HepG2 (cell line): Measurements from ENCODE around the gene GPR61. TPM values are rescaled to one million over a fixed set of nuclear protein-coding genes. Genes with fewer than 3 reads are reported as not detected.

Experiments
- CREB1 ChIP-seq, 2 experiments: fragments of 450-650 bp in 1 of 2; IDR thresholded peaks; 2 replicates each; pipeline ENCODE4 v1.6.1; 2016 to 2017; ENCODE audit warnings: control low read depth in 1 of 2, mild to moderate bottlenecking in 1 of 2, missing compliant biosample characterization in 1 of 2, missing genetic modification characterization in 1 of 2
- CREB3 ChIP-seq: sonication (generic); formaldehyde crosslinking; IDR thresholded peaks from 2 replicates; pipeline ENCODE4 v1.5.0; 2020; ENCODE audit warnings: missing genetic modification reagents
- HOMEZ ChIP-seq: IDR thresholded peaks from 2 replicates; pipeline ENCODE4 v1.6.1; 2016; ENCODE audit warnings: low read depth
- MED1 ChIP-seq: sonication (generic); formaldehyde crosslinking; IDR thresholded peaks from 2 replicates; pipeline ENCODE4 v1.4.0; 2020; ENCODE audit warnings: missing genetic modification reagents
- MXI1 ChIP-seq: IDR thresholded peaks from 3 replicates; pipeline ENCODE4 v1.6.1; 2012; ENCODE audit warnings: low read depth, low read length, inconsistent platforms, borderline replicate concordance
- POLR2AphosphoS5 ChIP-seq: IDR thresholded peaks from 2 replicates; pipeline ENCODE4 v1.6.1; 2012; ENCODE audit warnings: low read depth, low read length
- ZNF891 ChIP-seq: sonication (generic); formaldehyde crosslinking; IDR thresholded peaks from 2 replicates; pipeline ENCODE4 v1.5.0; 2020; ENCODE audit warnings: mild to moderate bottlenecking, missing genetic modification reagents
- polyA plus RNA-seq, 8 experiments: library from polyadenylated mRNA; depleted of rRNA in 3 of 8; stranded (reverse) in 7 of 8; unstranded in 1 of 8; fragments of >200 nt; fragmentation: Illumina TruSeq in 4 of 8; extraction: Trizol in 4 of 8; gene quantifications; 2 replicates each; pipeline versions ENCODE4 v1.2.1 to v1.2.3, GENCODE V29; 2011 to 2016; ENCODE audit warnings: low read depth in 4 of 8, missing spikeins in 1 of 8, mixed read lengths in 1 of 8; ENCODE audit not compliant: insufficient read depth in 1 of 8
- total RNA-seq, 5 experiments: library from RNA; depleted of rRNA; stranded (reverse); fragments of >200 nt; fragmentation: Illumina TruSeq; extraction: Trizol; gene quantifications; 2 replicates each; pipeline ENCODE4 v1.2.3, GENCODE V29; 2016; ENCODE audit warnings: low read depth in 1 of 5

Gene GPR61
- total and polyA plus RNA-seq, 2 of the 13 experiments (the other 11 are each of a cell fraction or from before 2014, with no cell fraction given) = not detected

GRCh38 chr1:109546311-109547109 is 6.8 kb downstream of the GPR61 start (continued):
- TF ChIP-seq CREB3 = no peak
- TF ChIP-seq MED1 (CRISPR knock-in tag) = no peak
- no peak for TF ChIP-seq CREB1 (IDR thresholded peaks at IDR 0.05)
- peak; percentile 74 for TF ChIP-seq CREB1 (CRISPR knock-in tag; IDR thresholded peaks at IDR 0.05)
- peak; percentile 38; the same call in 1 of the 2 replicates for TF ChIP-seq POLR2AphosphoS5
- peak; percentile 45; the same call in 1 of the 3 replicates for TF ChIP-seq MXI1
- TF ChIP-seq HOMEZ = peak; percentile 76; the same call in 1 of the 2 replicates
- no peak for TF ChIP-seq ZNF891
- TF ChIP-seq, all 625 proteins: peak for 61
